Measurements from ENCODE around the gene CYP2W1.

Gene CYP2W1

GRCh38 chr7:982511-983003, 424 bp upstream of the CYP2W1 start:
- no peak for DNase-seq

- DNase-seq: no peak
Measured at GRCh38 chr7:983616-984071, 663 bp downstream of the CYP2W1 start.

- DNase-seq: no peak
Measured at GRCh38 chr7:984361-985126, 1.6 kb downstream of the CYP2W1 start.

GRCh38 chr7:985127-985416, 2.1 kb downstream of the CYP2W1 start:
- DNase-seq: no peak

GRCh38 chr7:985915-986741, 3.1 kb downstream of the CYP2W1 start:
- no peak for DNase-seq

GRCh38 chr7:986766-987751, 4.1 kb downstream of the CYP2W1 start:
- no peak for DNase-seq

GRCh38 chr7:987909-988308, 4.9 kb downstream of the CYP2W1 start:
- DNase-seq: no peak

GRCh38 chr7:988426-988911, 5.5 kb downstream of the CYP2W1 start:
- DNase-seq: no peak

- no peak for DNase-seq
Measured at GRCh38 chr7:988963-989529, 6.1 kb downstream of the CYP2W1 start.

GRCh38 chr7:990352-990932, 7.5 kb downstream of the CYP2W1 start:
- no peak for DNase-seq

- no peak for DNase-seq
Measured at GRCh38 chr7:990933-991728, 8.2 kb downstream of the CYP2W1 start.

GRCh38 chr7:991729-992656, 9.0 kb downstream of the CYP2W1 start:
- no peak for DNase-seq

GRCh38 chr7:992709-993607, 10.0 kb downstream of the CYP2W1 start:
- DNase-seq: peak; percentile 82

GRCh38 chr7:994592-995308, 11.8 kb downstream of the CYP2W1 start:
- no peak for DNase-seq

GRCh38 chr7:995571-995970, 12.6 kb downstream of the CYP2W1 start:
- DNase-seq: no peak

- no peak for DNase-seq
Measured at GRCh38 chr7:996079-996872, 13.3 kb downstream of the CYP2W1 start.
